GM23338 (cell line): ENCODE results near the gene FXYD5. TPM values are rescaled to one million over a fixed set of nuclear protein-coding genes. Genes with fewer than 3 reads are reported as not detected.

Experiments
- ATAC-seq: fragments of 200-7000 bp; cut with Tn5 transposase; 3 replicates; pipeline ENCODE4 v1.9.1; 2020
- DNase-seq: peaks from one replicate; pipeline ENCODE4 v3.0.0-alpha.2; 2015; ENCODE audit warnings: low spot score
- H2AFZ ChIP-seq: fragments of 200-600 bp; sonication (generic); 2 replicates; pipeline ENCODE4 v1.8.0; 2016; ENCODE audit warnings: antibody characterized with exemption, mild to moderate bottlenecking, moderate library complexity
- H3F3A ChIP-seq: fragments of 200-600 bp; sonication (generic); replicated peaks from 2 replicates; pipeline ENCODE4 v1.8.0; 2017; ENCODE audit warnings: antibody characterized with exemption, mixed run types, low read depth
- H3K27ac ChIP-seq: fragments of 200-600 bp; sonication (generic); 2 replicates; pipeline ENCODE4 v1.6.1; 2016; ENCODE audit warnings: low read depth
- H3K27me3 ChIP-seq: fragments of 200-600 bp; sonication (generic); 2 replicates; pipeline ENCODE4 v1.8.0; 2016; ENCODE audit warnings: mild to moderate bottlenecking, mixed run types, moderate library complexity; ENCODE audit not compliant: insufficient read depth
- H3K36me3 ChIP-seq: fragments of 200-600 bp; sonication (generic); 2 replicates; pipeline ENCODE4 v1.8.0; 2016; ENCODE audit warnings: mild to moderate bottlenecking; ENCODE audit not compliant: insufficient read depth
- H3K4me1 ChIP-seq: fragments of 200-600 bp; sonication (generic); 2 replicates; pipeline ENCODE4 v1.8.0; 2016; ENCODE audit warnings: mild to moderate bottlenecking, moderate library complexity; ENCODE audit not compliant: insufficient read depth
- H3K4me2 ChIP-seq: fragments of 200-600 bp; sonication (generic); 2 replicates; pipeline ENCODE4 v1.7.1; 2017; ENCODE audit warnings: mixed run types
- H3K4me3 ChIP-seq: fragments of 200-600 bp; sonication (generic); 2 replicates; pipeline ENCODE4 v1.6.1; 2016; ENCODE audit warnings: mixed run types
- H3K79me2 ChIP-seq: fragments of 200-600 bp; sonication (generic); replicated peaks from 2 replicates; pipeline ENCODE4 v1.8.0; 2017; ENCODE audit warnings: mild to moderate bottlenecking; ENCODE audit not compliant: insufficient read depth
- H3K9me2 ChIP-seq: fragments of 200-600 bp; sonication (generic); 2 replicates; pipeline ENCODE4 v1.8.0; 2017; ENCODE audit not compliant: insufficient read depth
- H4K20me1 ChIP-seq: fragments of 200-600 bp; sonication (generic); replicated peaks from 2 replicates; pipeline ENCODE4 v1.8.0; 2017; ENCODE audit warnings: mild to moderate bottlenecking; ENCODE audit not compliant: insufficient read depth
- H3K27ac Mint-ChIP-seq: 2 replicates; pipeline ENCODE4 v1.8.0; 2020; ENCODE audit warnings: inconsistent platforms, mild to moderate bottlenecking, moderate library complexity, mixed read lengths
- H3K27me3 Mint-ChIP-seq: 3 replicates; pipeline ENCODE4 v1.8.0; 2022; ENCODE audit warnings: low read depth, mild to moderate bottlenecking, moderate library complexity, mixed read lengths, inconsistent platforms; ENCODE audit not compliant: insufficient read depth, poor library complexity
- H3K36me3 Mint-ChIP-seq: 3 replicates; pipeline ENCODE4 v1.8.0; 2021; ENCODE audit warnings: low read depth, mild to moderate bottlenecking, inconsistent platforms, moderate library complexity, mixed read lengths
- H3K4me1 Mint-ChIP-seq: 3 replicates; pipeline ENCODE4 v1.8.0; 2020; ENCODE audit warnings: mild to moderate bottlenecking, inconsistent platforms, mixed read lengths
- H3K4me3 Mint-ChIP-seq: 3 replicates; pipeline ENCODE4 v1.8.0; 2021; ENCODE audit warnings: moderate library complexity, mild to moderate bottlenecking, inconsistent platforms, mixed read lengths
- H3K9me3 Mint-ChIP-seq: 3 replicates; pipeline ENCODE4 v1.8.0; 2020; ENCODE audit warnings: moderate library complexity, mild to moderate bottlenecking, inconsistent platforms, mixed read lengths
- CREB1 ChIP-seq: fragments of 250-450 bp; sonication (Bioruptor Pico); IDR thresholded peaks from 2 replicates; pipeline ENCODE4 v1.5.0; 2020; ENCODE audit warnings: low read depth, mild to moderate bottlenecking, moderate library complexity
- ETS1 ChIP-seq: IDR thresholded peaks from 2 replicates; pipeline ENCODE4 v1.6.1; 2016; ENCODE audit warnings: antibody characterized with exemption
- EZH2 ChIP-seq: fragments of 200-600 bp; sonication (generic); IDR thresholded peaks from one replicate; pipeline ENCODE4 v1.8.0; 2017; ENCODE audit warnings: antibody characterized with exemption, mild to moderate bottlenecking, low read depth; ENCODE audit not compliant: unreplicated experiment
- EZH2phosphoT487 ChIP-seq: fragments of 200-600 bp; sonication (generic); IDR thresholded peaks from one replicate; pipeline ENCODE4 v1.8.1; 2018; ENCODE audit warnings: antibody characterized with exemption; ENCODE audit not compliant: unreplicated experiment
- JUNB ChIP-seq: IDR thresholded peaks from one replicate; pipeline ENCODE4 v1.6.1; 2016; ENCODE audit warnings: antibody characterized with exemption; ENCODE audit not compliant: unreplicated experiment
- NANOG ChIP-seq: IDR thresholded peaks from 2 replicates; pipeline ENCODE4 v1.6.1; 2016; ENCODE audit warnings: antibody characterized with exemption, borderline replicate concordance
- POLR2AphosphoS5 ChIP-seq: IDR thresholded peaks from 2 replicates; pipeline ENCODE4 v1.6.1; 2016; ENCODE audit warnings: antibody characterized with exemption, low read depth
- STAT1 ChIP-seq: IDR thresholded peaks from one replicate; pipeline ENCODE4 v1.6.1; 2016; ENCODE audit warnings: antibody characterized with exemption; ENCODE audit not compliant: unreplicated experiment
- ZNF114 ChIP-seq: fragments of 250-450 bp; sonication (Bioruptor Pico); IDR thresholded peaks from 2 replicates; pipeline ENCODE4 v1.5.0; 2020; ENCODE audit warnings: mild to moderate bottlenecking, moderate library complexity
- ZNF331 ChIP-seq: fragments of 250-450 bp; sonication (Bioruptor Pico); IDR thresholded peaks from 2 replicates; pipeline ENCODE4 v1.5.0; 2020; ENCODE audit warnings: low read depth, mild to moderate bottlenecking, moderate library complexity
- ZNF462 ChIP-seq: fragments of 250-450 bp; sonication (Bioruptor Pico); IDR thresholded peaks from 2 replicates; pipeline ENCODE4 v1.5.0; 2020; ENCODE audit warnings: mild to moderate bottlenecking, moderate library complexity
- polyA plus RNA-seq: library from polyadenylated mRNA; unstranded; fragments of >200 nt; fragmentation: Nextera tagmentation; extraction: Ambion mirVana; gene quantifications from 2 replicates; pipeline ENCODE4 v1.2.1, GENCODE V29; 2016
- total RNA-seq: library from RNA; depleted of rRNA; stranded (reverse); fragments of >200 nt; shearing (Covaris generic); gene quantifications from 2 replicates; pipeline ENCODE4 v1.2.3, GENCODE V29; 2014
- TF ChIP-seq, protein P1 (sequence below): IDR thresholded peaks from one replicate; pipeline ENCODE4 v1.6.1; 2018; ENCODE audit warnings: antibody characterized with exemption; ENCODE audit not compliant: unreplicated experiment
- TF ChIP-seq, protein P2 (sequence below), 2 experiments: fragments of 200-600 bp in 1 of 2; sonication (generic) in 1 of 2; conservative IDR thresholded peaks; 2 replicates each; pipeline versions ENCODE4 v1.5.1 to v1.6.1; 2016 to 2017; ENCODE audit warnings: antibody characterized with exemption in 2 of 2, low read depth in 2 of 2, mild to moderate bottlenecking in 2 of 2, moderate library complexity in 1 of 2

Gene FXYD5
- total and polyA plus RNA-seq, 2 experiments from 2014 or later, result 97.7 to 233 TPM

DNA sequence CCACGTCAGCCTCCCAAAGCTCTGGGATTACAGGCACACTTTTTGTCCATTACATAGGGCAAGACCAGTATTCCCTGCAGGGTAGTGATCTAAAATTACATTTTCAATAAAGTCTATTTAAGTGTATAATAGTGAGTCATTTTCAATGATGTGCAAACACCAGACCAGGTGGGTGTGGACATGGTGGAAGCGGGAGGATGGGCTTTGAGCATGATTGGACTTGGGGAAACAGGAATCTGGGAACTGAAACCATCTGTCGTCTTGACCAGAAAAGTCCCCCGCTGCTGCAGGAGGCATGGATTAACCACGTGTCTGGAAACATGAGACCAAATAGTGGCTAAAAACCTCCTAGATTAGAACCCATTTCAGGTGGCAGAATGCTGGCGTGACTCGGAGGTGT is 34.0 kb upstream of the FXYD5 start:
- Histone ChIP-seq H2AFZ (no peak overlapping the region), H3K27ac (no peak overlapping the region), H4K20me1 (no peaks in the 10 kb centered on the region), H3K4me1 (peaks cover 18% of the 10 kb centered on the region), H3K9me2 (no peaks in the 10 kb centered on the region), H3F3A (no peaks in the 10 kb centered on the region), H3K36me3 (no peaks in the 10 kb centered on the region), H3K27me3 (no peaks in the 10 kb centered on the region), H3K79me2 (no peaks in the 10 kb centered on the region), H3K4me3 (no peak overlapping the region), H3K4me2 (no peak overlapping the region)
- no peaks in the 10 kb centered on the region for H3K9me3 Mint-ChIP-seq
- no peak overlapping the region for H3K4me3 Mint-ChIP-seq
- H3K4me1 Mint-ChIP-seq, result peaks cover 39% of the 10 kb centered on the region
- H3K27ac Mint-ChIP-seq, result no peak overlapping the region
- H3K36me3 Mint-ChIP-seq, result no peaks in the 10 kb centered on the region
- peaks cover 16% of the 10 kb centered on the region for H3K27me3 Mint-ChIP-seq
- ATAC-seq (no peak), DNase-seq (no peak)
- TF ChIP-seq EZH2 (no peak), NANOG (no peak), JUNB (no peak), ZNF114 (no peak), CREB1 (no peak), STAT1 (no peak), EZH2phosphoT487 (no peak), POLR2AphosphoS5 (no peak), ETS1 (no peak), ZNF462 (CRISPR knock-in tag) (no peak), ZNF331 (CRISPR knock-in tag) (no peak)
- TF ChIP-seq, protein P1, sequence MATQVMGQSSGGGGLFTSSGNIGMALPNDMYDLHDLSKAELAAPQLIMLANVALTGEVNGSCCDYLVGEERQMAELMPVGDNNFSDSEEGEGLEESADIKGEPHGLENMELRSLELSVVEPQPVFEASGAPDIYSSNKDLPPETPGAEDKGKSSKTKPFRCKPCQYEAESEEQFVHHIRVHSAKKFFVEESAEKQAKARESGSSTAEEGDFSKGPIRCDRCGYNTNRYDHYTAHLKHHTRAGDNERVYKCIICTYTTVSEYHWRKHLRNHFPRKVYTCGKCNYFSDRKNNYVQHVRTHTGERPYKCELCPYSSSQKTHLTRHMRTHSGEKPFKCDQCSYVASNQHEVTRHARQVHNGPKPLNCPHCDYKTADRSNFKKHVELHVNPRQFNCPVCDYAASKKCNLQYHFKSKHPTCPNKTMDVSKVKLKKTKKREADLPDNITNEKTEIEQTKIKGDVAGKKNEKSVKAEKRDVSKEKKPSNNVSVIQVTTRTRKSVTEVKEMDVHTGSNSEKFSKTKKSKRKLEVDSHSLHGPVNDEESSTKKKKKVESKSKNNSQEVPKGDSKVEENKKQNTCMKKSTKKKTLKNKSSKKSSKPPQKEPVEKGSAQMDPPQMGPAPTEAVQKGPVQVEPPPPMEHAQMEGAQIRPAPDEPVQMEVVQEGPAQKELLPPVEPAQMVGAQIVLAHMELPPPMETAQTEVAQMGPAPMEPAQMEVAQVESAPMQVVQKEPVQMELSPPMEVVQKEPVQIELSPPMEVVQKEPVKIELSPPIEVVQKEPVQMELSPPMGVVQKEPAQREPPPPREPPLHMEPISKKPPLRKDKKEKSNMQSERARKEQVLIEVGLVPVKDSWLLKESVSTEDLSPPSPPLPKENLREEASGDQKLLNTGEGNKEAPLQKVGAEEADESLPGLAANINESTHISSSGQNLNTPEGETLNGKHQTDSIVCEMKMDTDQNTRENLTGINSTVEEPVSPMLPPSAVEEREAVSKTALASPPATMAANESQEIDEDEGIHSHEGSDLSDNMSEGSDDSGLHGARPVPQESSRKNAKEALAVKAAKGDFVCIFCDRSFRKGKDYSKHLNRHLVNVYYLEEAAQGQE, result no peak
- TF ChIP-seq, protein P2, sequence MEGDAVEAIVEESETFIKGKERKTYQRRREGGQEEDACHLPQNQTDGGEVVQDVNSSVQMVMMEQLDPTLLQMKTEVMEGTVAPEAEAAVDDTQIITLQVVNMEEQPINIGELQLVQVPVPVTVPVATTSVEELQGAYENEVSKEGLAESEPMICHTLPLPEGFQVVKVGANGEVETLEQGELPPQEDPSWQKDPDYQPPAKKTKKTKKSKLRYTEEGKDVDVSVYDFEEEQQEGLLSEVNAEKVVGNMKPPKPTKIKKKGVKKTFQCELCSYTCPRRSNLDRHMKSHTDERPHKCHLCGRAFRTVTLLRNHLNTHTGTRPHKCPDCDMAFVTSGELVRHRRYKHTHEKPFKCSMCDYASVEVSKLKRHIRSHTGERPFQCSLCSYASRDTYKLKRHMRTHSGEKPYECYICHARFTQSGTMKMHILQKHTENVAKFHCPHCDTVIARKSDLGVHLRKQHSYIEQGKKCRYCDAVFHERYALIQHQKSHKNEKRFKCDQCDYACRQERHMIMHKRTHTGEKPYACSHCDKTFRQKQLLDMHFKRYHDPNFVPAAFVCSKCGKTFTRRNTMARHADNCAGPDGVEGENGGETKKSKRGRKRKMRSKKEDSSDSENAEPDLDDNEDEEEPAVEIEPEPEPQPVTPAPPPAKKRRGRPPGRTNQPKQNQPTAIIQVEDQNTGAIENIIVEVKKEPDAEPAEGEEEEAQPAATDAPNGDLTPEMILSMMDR (conservative IDR thresholded peaks at IDR 0.05; ENCODE audit: low read depth in 2 of 2), result no peak
